HL-60/S4 treated with phorbol 12-myristate 13-acetate at 8.2 ng/mL for 4 days and 3 days (cell line): ENCODE data around the gene SPAG16.

ENCODE experiments used
- in situ Hi-C: fragments of 300-500 bp; cut with MboI; formaldehyde crosslinking; loops from 2 replicates; pipeline ENCODE4 v1.15.0; 2022; ENCODE audit warnings: low sequenced_read_pairs

Gene SPAG16

DNA sequence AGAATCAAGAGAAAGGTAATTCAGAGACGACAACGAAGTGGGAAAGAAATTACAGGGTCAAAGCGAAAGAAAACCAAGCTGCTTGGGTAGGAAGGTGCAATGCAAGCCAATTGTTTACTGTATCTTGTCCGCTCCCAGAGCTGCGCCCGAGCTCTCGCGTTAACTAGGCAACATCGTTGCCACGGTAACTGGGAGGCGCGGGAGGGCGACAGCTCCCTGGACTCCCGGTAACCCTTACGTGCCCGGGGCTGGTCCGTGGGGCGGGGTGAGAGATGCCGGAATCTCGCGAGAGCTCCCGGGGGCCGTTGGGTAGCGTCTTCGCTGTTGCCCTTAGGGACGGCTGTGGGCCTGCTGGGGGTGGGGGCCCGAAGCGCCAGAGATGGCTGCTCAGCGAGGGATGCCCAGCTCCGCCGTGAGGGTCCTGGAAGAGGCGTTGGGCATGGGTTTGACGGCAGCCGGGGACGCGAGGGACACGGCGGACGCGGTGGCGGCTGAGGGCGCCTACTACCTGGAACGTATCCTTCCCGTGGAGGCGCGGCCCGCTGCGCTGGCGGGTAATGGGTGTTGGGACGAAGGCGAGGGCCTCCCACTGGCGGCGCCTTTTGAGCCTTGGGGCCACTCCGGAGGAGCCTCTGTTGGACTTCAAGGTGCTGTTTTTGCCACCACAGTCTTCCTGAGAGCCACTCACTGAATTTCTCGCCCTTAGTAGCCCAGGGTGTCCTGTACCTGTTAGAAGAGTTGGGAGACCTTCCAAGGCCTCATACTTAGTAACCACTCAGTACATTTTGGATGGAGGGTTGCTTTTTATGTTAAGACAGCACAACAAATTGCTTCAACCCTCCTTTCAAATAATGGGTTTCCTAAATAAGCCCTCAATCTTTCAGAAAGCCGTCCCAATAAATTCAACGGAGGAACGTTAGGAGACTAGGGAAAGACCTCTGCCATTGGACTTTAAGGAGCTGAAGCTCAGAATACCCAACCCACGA is at the start of gene SPAG16:
Gene SPAG16 (plus strand): TSS at position 360 of the 986 bp plus-strand sequence.
- in situ Hi-C loops = no loop called here

- in situ Hi-C loops = no loop called here
Measured at GRCh38 chr2:213234641-213235040, 49.6 kb upstream of the SPAG16 start.

DNA sequence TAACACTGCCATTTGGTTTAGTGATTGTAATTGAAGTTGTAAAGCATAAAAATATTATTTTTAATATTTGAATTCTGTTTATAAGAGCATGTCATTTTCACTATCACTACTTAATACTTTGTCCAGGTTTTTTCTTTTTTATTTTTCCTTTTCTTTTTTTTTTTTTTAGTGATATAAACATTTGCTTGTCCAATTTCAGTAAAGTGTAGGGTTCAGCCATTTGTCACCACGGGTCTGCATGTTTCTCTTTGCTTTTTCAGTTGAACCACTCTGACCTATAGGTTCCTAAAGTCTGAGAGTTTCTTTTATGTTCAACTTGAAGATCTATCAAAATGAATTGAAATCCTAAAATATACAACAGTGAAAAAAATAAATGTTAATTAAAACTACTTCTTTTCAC is 48.5 kb upstream of the SPAG16 start:
- in situ Hi-C loops = no loop called here

DNA sequence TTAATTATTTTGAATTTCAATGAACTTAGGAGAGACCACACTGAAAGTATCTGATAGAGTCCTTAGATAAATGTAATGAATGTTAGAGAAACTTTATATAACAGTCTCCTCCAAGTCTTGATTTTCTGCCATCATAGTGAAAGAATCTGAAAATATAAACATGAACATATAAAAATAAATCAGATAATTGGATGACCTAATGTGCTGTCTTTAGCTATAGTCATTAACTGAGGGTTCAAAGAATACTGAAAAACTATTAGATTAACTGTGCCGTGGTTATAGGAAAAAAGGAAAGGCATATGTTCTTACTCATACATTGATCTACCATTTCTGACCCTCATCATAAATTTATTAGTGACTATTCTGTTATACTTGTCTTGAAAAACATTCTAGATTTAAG is 47.0 kb upstream of the SPAG16 start:
- in situ Hi-C loops = no loop called here

- in situ Hi-C loops = no loop called here
Measured at GRCh38 chr2:213237787-213238186, 46.5 kb upstream of the SPAG16 start.

- in situ Hi-C loops = no loop called here
Measured at GRCh38 chr2:213238753-213239495, 45.3 kb upstream of the SPAG16 start.

DNA sequence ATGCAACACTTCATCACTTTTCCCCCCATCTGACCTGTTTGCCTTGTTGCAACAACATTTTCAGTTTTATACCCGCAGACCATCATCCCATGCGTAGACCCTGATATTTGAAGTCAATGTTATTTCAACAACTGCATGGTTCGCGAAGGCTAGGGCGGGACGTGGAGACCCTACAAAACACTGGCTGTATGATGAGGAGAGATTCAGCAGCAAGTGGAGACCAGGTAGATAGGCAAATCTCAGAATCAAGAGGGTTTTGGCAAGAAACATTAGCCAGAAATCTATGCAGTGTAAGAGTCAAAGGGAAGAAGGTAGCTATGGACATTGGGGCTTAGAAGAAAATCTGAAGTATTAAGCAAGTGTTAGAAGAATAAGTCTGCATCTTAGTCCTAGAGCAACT is 42.4 kb upstream of the SPAG16 start:
- in situ Hi-C loops = no loop called here

- in situ Hi-C loops = no loop called here
Measured at GRCh38 chr2:213242653-213243052, 41.6 kb upstream of the SPAG16 start.

DNA sequence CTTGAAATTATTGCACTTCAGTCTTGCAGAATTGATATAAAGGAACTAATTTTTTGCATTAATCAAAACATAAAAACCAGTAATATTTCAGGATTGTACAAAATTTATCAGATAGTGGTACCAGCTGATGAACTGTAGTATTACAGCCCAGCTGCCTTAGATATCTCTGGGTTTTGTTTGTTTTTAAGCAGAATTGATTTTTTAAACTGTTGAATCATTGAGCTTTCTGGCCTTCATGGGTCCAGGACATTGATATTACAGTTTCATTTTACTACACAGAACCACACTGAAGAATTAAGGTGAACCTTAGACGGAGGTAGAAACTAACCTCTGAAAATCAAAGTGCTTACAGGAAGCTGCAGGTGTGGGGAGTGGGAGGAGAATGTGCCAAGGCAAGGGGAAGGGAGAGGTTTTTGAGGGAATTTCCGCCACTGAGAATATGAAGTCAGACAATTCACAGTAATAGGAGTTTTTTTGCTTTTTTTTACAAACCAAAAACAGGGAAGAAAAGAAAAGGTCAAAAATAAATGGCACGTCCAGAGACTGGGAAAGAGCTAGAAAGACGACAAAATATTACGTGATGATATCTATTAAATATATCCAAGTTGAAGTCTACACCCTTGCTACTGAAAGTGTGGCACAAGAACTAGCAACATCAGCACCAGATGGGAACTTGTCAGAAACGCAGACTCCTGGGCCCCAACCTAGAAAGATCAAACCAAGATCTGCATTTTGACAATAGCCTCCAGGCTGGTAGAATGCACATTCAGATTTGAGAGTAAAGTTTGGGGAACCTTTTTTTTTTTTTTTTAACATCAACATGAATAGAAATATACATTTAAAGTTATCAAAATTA is 40.8 kb upstream of the SPAG16 start:
- in situ Hi-C loops = no loop called here

DNA sequence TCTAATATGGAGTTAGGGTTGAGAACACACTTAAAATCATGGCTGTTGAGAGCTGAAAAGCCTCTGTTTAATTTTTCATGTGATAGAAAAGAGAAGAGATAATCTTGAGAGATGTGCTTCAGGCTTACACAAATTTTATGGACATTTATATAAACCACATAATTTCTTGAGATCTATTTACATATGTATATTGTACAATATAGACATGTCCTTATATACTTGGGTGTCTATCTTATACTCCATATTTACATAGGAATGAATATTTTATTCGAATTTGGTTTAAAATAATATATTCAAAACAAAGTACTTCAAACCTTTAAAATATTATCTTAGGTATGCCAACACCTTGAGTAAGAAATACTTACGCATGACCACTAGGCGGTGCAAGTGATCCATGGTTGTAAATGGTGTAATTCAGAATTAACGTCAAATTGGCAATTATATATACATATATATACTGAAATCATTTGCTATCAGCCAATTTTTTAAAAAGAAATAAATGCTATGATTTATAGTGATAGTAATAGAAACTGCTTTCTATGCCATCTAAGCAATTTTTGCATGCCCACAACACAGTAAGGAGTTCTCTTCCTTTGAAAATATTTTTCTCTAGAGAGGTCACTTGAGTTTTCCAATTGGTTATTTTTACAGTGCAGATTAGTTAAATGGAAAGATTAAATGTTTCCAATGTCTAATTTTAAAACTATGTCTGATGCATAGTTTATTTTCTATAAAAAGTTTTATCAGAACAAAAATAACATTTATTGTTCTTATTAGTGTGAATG is 37.6 kb upstream of the SPAG16 start:
- in situ Hi-C loops = no loop called here

GRCh38 chr2:213247566-213247965 is 36.7 kb upstream of the SPAG16 start:
- in situ Hi-C loops = no loop called here

DNA sequence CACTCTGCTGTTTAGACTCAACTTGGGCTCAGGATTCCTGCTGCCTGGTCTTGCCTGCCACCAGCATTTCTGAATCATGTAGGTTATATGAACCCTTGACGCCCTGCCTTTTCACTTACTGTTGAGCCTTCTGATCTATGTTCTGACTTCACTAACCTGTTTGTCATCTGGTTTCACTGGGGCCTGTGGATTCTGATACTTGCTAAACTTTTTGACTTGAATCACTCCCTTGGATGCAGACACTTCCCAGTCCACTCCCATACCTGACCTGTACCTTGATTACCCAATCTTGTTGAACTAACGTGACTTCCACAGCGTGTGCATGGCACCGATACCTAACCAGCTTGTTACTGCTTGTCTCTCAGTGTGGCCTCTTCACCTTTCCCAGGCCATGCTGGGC is 35.6 kb upstream of the SPAG16 start:
- in situ Hi-C loops = no loop called here

DNA sequence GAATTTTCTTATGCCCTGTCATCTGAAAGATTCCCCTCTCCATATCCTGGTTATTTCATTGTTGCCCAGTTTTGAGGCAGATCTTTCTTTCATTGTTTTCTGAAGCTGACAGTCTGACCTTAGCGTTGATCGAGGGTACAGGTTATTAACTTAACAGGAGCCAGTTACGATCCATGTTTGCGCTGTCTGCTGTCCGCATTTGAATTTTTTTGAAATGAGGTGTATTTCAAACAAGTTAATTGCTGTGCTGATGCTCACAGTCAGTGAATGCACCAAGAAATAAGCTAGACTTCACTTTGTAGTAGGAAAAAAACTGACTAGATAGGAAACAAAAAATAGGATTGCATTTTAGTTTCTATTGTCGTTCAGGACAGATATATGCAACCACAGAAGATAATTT is 34.8 kb upstream of the SPAG16 start:
- in situ Hi-C loops = no loop called here

GRCh38 chr2:213251618-213252017 is 32.6 kb upstream of the SPAG16 start:
- in situ Hi-C loops = no loop called here

GRCh38 chr2:213252206-213252605 is 32.1 kb upstream of the SPAG16 start:
- in situ Hi-C loops = no loop called here

- in situ Hi-C loops = no loop called here
Measured at GRCh38 chr2:213253162-213253561, 31.1 kb upstream of the SPAG16 start.

DNA sequence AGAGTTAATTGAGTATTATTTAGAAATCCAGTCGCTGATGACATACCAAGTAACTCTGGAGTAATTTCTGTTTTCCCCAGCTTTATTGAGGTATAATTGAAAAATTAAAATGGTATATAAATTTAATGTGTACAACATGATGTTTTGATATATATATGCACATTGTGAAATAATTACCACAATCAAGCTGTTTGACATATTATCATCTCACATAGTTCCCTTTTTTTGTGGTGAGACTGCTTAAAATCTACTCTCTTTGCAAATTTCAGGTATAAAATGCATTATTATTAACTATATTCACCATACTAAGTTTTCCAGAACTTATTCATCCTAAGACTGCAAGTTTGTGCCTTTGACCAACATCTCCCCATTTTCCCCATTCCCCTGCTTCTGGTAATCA is 25.0 kb upstream of the SPAG16 start:
- in situ Hi-C loops = no loop called here

GRCh38 chr2:213261237-213261636 is 23.0 kb upstream of the SPAG16 start:
- in situ Hi-C loops = no loop called here

- in situ Hi-C loops = no loop called here
Measured at GRCh38 chr2:213261715-213262114, 22.5 kb upstream of the SPAG16 start.

DNA sequence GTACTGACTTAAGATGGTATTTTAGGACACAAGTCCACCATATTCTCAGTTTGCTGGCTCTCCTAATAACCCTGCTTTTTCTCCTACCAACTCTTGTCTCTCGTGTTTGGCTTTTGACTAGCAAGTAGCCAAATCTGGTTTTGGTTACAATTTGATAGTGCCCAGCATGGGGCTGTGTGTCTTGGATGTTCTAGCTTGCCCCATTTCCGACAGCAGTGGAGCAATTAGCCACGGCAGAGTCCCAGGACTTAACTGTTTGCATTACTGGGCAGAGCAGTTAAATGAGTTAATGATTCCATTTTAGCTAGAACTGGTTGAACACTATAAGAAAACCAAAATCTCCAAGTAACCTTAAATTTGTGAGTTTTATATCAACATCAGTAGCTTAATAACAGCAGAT is 18.6 kb upstream of the SPAG16 start:
- in situ Hi-C loops = no loop called here
